Erythroblast (primary cell): Measurements from ENCODE around the gene PAFAH1B2.

Experiments used
- GATA1 ChIP-seq: IDR thresholded peaks from 2 replicates; pipeline ENCODE4 v1.6.1; 2011; ENCODE audit warnings: low read depth, mild to moderate bottlenecking, control low read depth, low read length, moderate library complexity
- POLR2A ChIP-seq: IDR thresholded peaks from 2 replicates; pipeline ENCODE4 v1.6.1; 2011; ENCODE audit warnings: mild to moderate bottlenecking, low read length

- TF ChIP-seq POLR2A (no peak), GATA1 (no peak)
Observed at GRCh38 chr11:117199053-117199915, 55.2 kb downstream of the PAFAH1B2 start, which contains the start of gene TAGLN.
